HEK293 (cell line): ENCODE results near the gene PRKAR2B.

Experiments
- CTCF ChIP-seq: fragments of 450-650 bp; formaldehyde crosslinking; IDR thresholded peaks from 2 replicates; pipeline ENCODE4 v1.5.1; 2016; ENCODE audit warnings: missing biosample characterization, missing genetic modification characterization
- TRIM28 ChIP-seq: IDR thresholded peaks from 2 replicates; pipeline ENCODE4 v1.6.1; 2011; ENCODE audit warnings: low read length, control low read depth, borderline replicate concordance
- ZNF138 ChIP-seq: fragments of 450-650 bp; formaldehyde crosslinking; IDR thresholded peaks from 2 replicates; pipeline ENCODE4 v1.5.1; 2016; ENCODE audit warnings: missing biosample characterization, missing genetic modification characterization, borderline replicate concordance
- ZNF146 ChIP-seq: fragments of 450-650 bp; formaldehyde crosslinking; IDR thresholded peaks from 2 replicates; pipeline ENCODE4 v1.5.1; 2016; ENCODE audit warnings: missing biosample characterization, missing genetic modification characterization
- ZNF175 ChIP-seq: fragments of 450-650 bp; formaldehyde crosslinking; IDR thresholded peaks from 2 replicates; pipeline ENCODE4 v1.5.1; 2016; ENCODE audit warnings: missing biosample characterization, missing genetic modification characterization
- ZNF37A ChIP-seq: fragments of 450-650 bp; IDR thresholded peaks from 2 replicates; pipeline ENCODE4 v1.5.1; 2018; ENCODE audit warnings: missing biosample characterization, missing genetic modification characterization

GRCh38 chr7:107167483-107168232 lies 123.2 kb downstream of the PRKAR2B start:
- TF ChIP-seq ZNF37A (tag by site-specific recombination) (no peak), ZNF175 (tag by site-specific recombination) (no peak), ZNF138 (tag by site-specific recombination) (no peak), TRIM28 (no peak), CTCF (tag by site-specific recombination) (no peak; the same call in 1 of the 2 replicates), ZNF146 (tag by site-specific recombination) (no peak)
